Activated naive CD4-positive, alpha-beta T cell (primary cell): ENCODE results near the gene DDX24.

Source experiments
- DNase-seq, 4 experiments: peaks; one replicate each; lab custom pipeline; 2025; lab: John Stamatoyannopoulos, UW

The DDX24 gene

GRCh38 chr14:94031161-94031882 lies 49.7 kb downstream of the DDX24 start:
- DNase-seq, result no peak

- no peak for DNase-seq
These were observed 50.4 kb downstream of the DDX24 start for GRCh38 chr14:94030571-94030970.

- no peak for DNase-seq
These were observed 51.3 kb downstream of the DDX24 start for GRCh38 chr14:94029671-94030203.

GRCh38 chr14:94029265-94029664 lies 51.7 kb downstream of the DDX24 start:
- no peak for DNase-seq

- no peak for DNase-seq
These were observed 52.6 kb downstream of the DDX24 start for GRCh38 chr14:94028450-94028826.

GRCh38 chr14:94027566-94028449 lies 53.2 kb downstream of the DDX24 start:
- DNase-seq, result no peak

- no peak for DNase-seq
These were observed 54.0 kb downstream of the DDX24 start for GRCh38 chr14:94026889-94027469.

GRCh38 chr14:94026173-94026888 lies 54.7 kb downstream of the DDX24 start, which contains the start of gene OTUB2:
OTUB2 (plus strand) TSS chr14:94026340; CDS start chr14:94026538, 198 bp downstream.
- DNase-seq, result peak; percentile 83 to 92 (median 87)

GRCh38 chr14:94025720-94026119 lies 55.3 kb downstream of the DDX24 start:
- no peak for DNase-seq

GRCh38 chr14:94024549-94024948 lies 56.5 kb downstream of the DDX24 start:
- no peak for DNase-seq

GRCh38 chr14:94022532-94023411 lies 58.2 kb downstream of the DDX24 start:
- no peak for DNase-seq

- DNase-seq, result no peak
These were observed 59.4 kb downstream of the DDX24 start for GRCh38 chr14:94021416-94022157.

- DNase-seq, result no peak
These were observed 60.0 kb downstream of the DDX24 start for GRCh38 chr14:94021001-94021400.

- DNase-seq, result no peak
These were observed 60.7 kb downstream of the DDX24 start for GRCh38 chr14:94020267-94020666.

- DNase-seq, result no peak
These were observed 61.7 kb downstream of the DDX24 start for GRCh38 chr14:94019329-94019728.

- no peak for DNase-seq
These were observed 62.7 kb downstream of the DDX24 start for GRCh38 chr14:94018308-94018707.

- DNase-seq, result no peak
These were observed 64.5 kb downstream of the DDX24 start for GRCh38 chr14:94016446-94016976.

GRCh38 chr14:94015223-94015622 lies 65.8 kb downstream of the DDX24 start:
- no peak for DNase-seq

GRCh38 chr14:94014382-94014781 lies 66.6 kb downstream of the DDX24 start:
- DNase-seq, result no peak

- DNase-seq, result no peak
These were observed 69.2 kb downstream of the DDX24 start for GRCh38 chr14:94011795-94012194.
